Thoracic aorta (tissue), 2 donors: Measurements from ENCODE around the gene MAPRE3. TPM values are rescaled to one million over a fixed set of nuclear protein-coding genes. Genes with fewer than 3 reads are reported as not detected.

Experiments
- ATAC-seq: fragments of 150-250 bp; one replicate; pipeline ENCODE4 v1.8.0; 2017; ENCODE audit warnings: low read depth; ENCODE audit not compliant: insufficient number of reproducible peaks, low FRiP score
- DNase-seq: peaks from one replicate; pipeline ENCODE4 v3.0.0-alpha.2; 2020; ENCODE audit warnings: low spot score
- H3K27ac ChIP-seq, 2 donors: fragments of 200-600 bp; sonication (generic); 1 replicate in 1 of 2; 2 replicates in 1 of 2; pipeline ENCODE4 v1.5.1; 2016; ENCODE audit warnings: mild to moderate bottlenecking in 2 of 2, moderate library complexity in 2 of 2
- H3K27me3 ChIP-seq: fragments of 200-600 bp; sonication (generic); replicated peaks from 2 replicates; pipeline ENCODE4 v1.6.0; 2016; ENCODE audit warnings: mild to moderate bottlenecking; ENCODE audit not compliant: insufficient read depth
- H3K36me3 ChIP-seq: fragments of 200-600 bp; sonication (generic); one replicate; pipeline ENCODE4 v1.5.1; 2016
- H3K4me1 ChIP-seq, 2 donors: fragments of 200-600 bp; sonication (generic); 1 replicate in 1 of 2; 2 replicates in 1 of 2; pipeline versions ENCODE4 v1.5.1 to v1.6.0; 2016; ENCODE audit warnings: low read depth in 2 of 2, mild to moderate bottlenecking in 1 of 2; ENCODE audit not compliant: control insufficient read depth in 1 of 2
- H3K4me3 ChIP-seq: fragments of 200-600 bp; sonication (generic); 2 replicates; pipeline ENCODE4 v1.5.1; 2016; ENCODE audit warnings: mild to moderate bottlenecking
- H3K9me3 ChIP-seq: fragments of 200-600 bp; sonication (generic); 2 replicates; pipeline ENCODE4 v1.5.1; 2016
- total RNA-seq, 2 donors: library from RNA; depleted of rRNA; stranded (reverse); fragments of >200 nt; gene quantifications; one replicate each; pipeline versions ENCODE4 v1.1.0 to v1.2.3, GENCODE V29; 2016
- TF ChIP-seq, protein P1 (sequence below): fragments of 200-600 bp; sonication (generic); IDR thresholded peaks from one replicate; pipeline ENCODE4 v1.5.1; 2019; ENCODE audit warnings: antibody characterized with exemption

The MAPRE3 gene
- total RNA-seq, 2 donors from 2014 or later, result 9.1 to 29.9 TPM

DNA sequence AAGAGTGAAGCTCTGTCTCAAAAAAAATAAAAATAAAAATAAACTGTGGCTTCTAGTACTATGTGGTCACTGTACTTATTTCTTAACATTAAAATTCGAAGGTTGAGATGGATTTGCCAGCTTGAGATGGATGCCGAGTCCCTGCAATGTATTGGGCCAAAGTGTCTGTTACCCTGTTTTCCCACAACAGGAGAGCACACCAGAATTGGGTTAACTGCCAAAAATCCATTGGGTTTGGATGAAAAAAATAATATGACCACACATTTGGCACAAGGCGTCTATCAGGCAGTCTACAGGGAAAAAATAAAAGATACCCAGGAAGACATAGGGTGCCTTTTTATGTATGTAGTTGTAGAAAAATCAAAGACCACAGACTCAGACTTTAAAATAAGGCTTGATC, 19.2 kb upstream of the MAPRE3 start:
- H3K27me3 ChIP-seq, result no peaks in the 10 kb centered on the region
- TF ChIP-seq, protein P1, sequence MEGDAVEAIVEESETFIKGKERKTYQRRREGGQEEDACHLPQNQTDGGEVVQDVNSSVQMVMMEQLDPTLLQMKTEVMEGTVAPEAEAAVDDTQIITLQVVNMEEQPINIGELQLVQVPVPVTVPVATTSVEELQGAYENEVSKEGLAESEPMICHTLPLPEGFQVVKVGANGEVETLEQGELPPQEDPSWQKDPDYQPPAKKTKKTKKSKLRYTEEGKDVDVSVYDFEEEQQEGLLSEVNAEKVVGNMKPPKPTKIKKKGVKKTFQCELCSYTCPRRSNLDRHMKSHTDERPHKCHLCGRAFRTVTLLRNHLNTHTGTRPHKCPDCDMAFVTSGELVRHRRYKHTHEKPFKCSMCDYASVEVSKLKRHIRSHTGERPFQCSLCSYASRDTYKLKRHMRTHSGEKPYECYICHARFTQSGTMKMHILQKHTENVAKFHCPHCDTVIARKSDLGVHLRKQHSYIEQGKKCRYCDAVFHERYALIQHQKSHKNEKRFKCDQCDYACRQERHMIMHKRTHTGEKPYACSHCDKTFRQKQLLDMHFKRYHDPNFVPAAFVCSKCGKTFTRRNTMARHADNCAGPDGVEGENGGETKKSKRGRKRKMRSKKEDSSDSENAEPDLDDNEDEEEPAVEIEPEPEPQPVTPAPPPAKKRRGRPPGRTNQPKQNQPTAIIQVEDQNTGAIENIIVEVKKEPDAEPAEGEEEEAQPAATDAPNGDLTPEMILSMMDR, result no peak
- no peaks in the 10 kb centered on the region for H3K4me1 ChIP-seq
- no peaks in the 10 kb centered on the region for H3K9me3 ChIP-seq
- H3K36me3 ChIP-seq, result no peaks in the 10 kb centered on the region
- no peak overlapping the region for H3K27ac ChIP-seq
- DNase-seq, result no peak
- no peak overlapping the region for H3K4me3 ChIP-seq
- no peak for ATAC-seq

DNA sequence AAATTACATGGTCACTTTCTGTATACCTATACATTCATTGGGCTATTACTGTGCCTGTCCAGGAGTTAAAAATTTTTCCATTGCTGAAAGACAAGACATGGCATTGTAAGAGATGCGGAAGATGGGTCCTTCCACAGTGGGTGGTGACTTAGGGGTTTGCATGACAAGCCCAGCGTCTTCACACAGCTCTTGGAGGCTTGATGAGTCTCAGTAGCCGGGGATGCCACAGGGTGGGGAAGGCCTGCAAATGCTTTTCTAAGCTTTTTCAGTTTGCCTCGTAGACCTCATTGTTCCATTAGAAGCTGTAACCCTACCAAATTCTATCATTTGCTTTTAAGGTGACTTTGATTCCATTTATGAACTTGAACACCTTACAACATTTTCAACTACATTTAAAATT, 18.1 kb upstream of the MAPRE3 start:
- DNase-seq (no peak), ATAC-seq (no peak)
- no peaks in the 10 kb centered on the region for H3K4me1 ChIP-seq
- no peaks in the 10 kb centered on the region for H3K27me3 ChIP-seq
- H3K27ac ChIP-seq, result no peak overlapping the region
- TF ChIP-seq, protein P1, result no peak
- no peaks in the 10 kb centered on the region for H3K36me3 ChIP-seq
- no peak overlapping the region for H3K4me3 ChIP-seq
- H3K9me3 ChIP-seq, result no peaks in the 10 kb centered on the region

DNA sequence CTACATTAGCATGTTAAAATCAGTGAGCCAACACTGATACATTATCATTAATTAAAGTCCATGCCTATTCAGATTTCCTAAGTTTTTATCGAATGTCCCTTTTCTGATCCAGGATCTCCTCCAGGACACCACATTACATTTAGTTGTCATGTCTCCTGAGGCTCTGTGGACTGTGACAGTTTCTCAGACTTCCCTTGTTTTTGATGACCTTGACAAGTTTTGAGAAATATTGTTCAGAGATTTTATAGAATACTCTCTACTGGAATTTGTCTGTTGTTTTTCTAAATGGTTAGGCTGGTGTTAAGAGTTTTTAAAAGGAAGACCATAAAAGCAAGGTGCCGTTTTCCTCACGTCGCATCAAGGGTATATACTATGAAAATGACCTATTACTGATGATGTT, 16.3 kb upstream of the MAPRE3 start:
- Histone ChIP-seq H3K27ac (no peak overlapping the region), H3K4me3 (no peak overlapping the region), H3K9me3 (no peaks in the 10 kb centered on the region), H3K27me3 (no peaks in the 10 kb centered on the region), H3K36me3 (no peaks in the 10 kb centered on the region), H3K4me1 (no peaks in the 10 kb centered on the region)
- ATAC-seq (no peak), DNase-seq (no peak)
- TF ChIP-seq, protein P1, result no peak

DNA sequence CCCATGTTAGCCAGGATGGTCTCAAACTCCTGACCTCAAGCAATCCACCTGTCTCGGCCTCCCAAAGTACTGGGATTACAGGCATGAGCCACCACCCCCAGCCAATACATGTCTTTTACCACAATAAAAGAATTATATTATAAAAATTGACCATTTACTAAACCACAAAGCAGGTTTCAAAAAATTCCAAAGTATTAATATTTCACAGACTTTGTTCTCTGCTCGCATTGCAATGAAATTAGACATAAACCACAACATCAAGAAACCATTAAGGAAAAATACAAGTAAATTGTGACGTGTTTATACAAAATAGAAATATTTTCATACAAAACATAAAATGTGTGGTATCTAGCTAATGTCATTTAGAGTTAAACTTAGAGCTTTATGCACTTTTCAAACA, 13.4 kb upstream of the MAPRE3 start:
- Histone ChIP-seq H3K27ac (no peak overlapping the region), H3K4me3 (no peak overlapping the region), H3K9me3 (no peaks in the 10 kb centered on the region), H3K36me3 (no peaks in the 10 kb centered on the region), H3K27me3 (no peaks in the 10 kb centered on the region), H3K4me1 (no peaks in the 10 kb centered on the region)
- TF ChIP-seq, protein P1, result no peak
- no peak for DNase-seq
- ATAC-seq, result no peak

DNA sequence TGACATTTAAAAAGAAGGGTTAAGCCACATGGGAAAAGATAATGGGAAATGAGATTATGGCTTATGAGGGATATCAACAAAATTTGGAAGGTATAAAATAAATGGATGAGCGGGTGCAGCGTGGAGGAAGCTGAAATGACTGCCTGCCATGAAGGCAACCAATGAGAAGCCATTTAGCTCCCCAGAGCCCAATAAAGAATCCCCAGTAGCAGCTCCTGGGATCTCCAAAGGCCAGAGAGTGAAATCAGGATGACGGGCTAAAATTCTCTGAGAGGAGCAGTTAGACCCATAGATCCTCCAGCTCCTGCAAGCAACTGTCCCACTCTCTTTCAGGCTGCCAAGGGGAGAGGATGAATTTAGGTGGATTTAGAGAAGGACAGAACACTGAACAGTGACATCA, 12.9 kb upstream of the MAPRE3 start:
- TF ChIP-seq, protein P1, result no peak
- no peaks in the 10 kb centered on the region for H3K27me3 ChIP-seq

More for the DNA sequence above, 12.9 kb upstream of the MAPRE3 start:
- Histone ChIP-seq H3K9me3 (no peaks in the 10 kb centered on the region), H3K4me1 (no peaks in the 10 kb centered on the region), H3K27ac (no peak overlapping the region), H3K36me3 (no peaks in the 10 kb centered on the region), H3K4me3 (no peak overlapping the region)
- DNase-seq, result no peak
- ATAC-seq, result no peak
